Brain microvascular endothelial cell (primary cell): ENCODE measurements around the gene MDGA2.
"Not testable (repeated sequence)": the region's sequence is repeated elsewhere in the genome, so short reads cannot be mapped to it uniquely, and the experiment has no call there.

Experiments
- DNase-seq: peaks from one replicate; pipeline ENCODE4 v3.0.0-alpha.2; 2020
- H3K27ac ChIP-seq: fragments of 250-450 bp; sonication (Bioruptor Pico); 2 replicates; pipeline ENCODE4 v1.5.1; 2020; ENCODE audit warnings: mild to moderate bottlenecking, moderate library complexity
- H3K27me3 ChIP-seq: fragments of 250-450 bp; sonication (Bioruptor Pico); replicated peaks from 2 replicates; pipeline ENCODE4 v1.5.1; 2020; ENCODE audit warnings: mild to moderate bottlenecking
- H3K36me3 ChIP-seq: fragments of 250-450 bp; sonication (Bioruptor Pico); replicated peaks from 2 replicates; pipeline ENCODE4 v1.5.1; 2020; ENCODE audit warnings: mild to moderate bottlenecking
- H3K4me3 ChIP-seq: 2 replicates; pipeline ENCODE4 v1.5.1; 2011; ENCODE audit warnings: low read depth, mild to moderate bottlenecking, control low read depth, low read length, moderate library complexity
- in situ Hi-C: cut with HindIII; loops from 2 replicates; pipeline ENCODE4 v1.10.0; 2017; ENCODE audit warnings: low sequenced_read_pairs, low pct_ligation_motif_present
- TF ChIP-seq, protein P1 (sequence below): IDR thresholded peaks from 2 replicates; pipeline ENCODE4 v1.5.1; 2011; ENCODE audit warnings: low read depth, mild to moderate bottlenecking, moderate library complexity, low read length, control low read depth, inconsistent platforms; ENCODE audit errors: missing control alignments

Gene MDGA2

DNA sequence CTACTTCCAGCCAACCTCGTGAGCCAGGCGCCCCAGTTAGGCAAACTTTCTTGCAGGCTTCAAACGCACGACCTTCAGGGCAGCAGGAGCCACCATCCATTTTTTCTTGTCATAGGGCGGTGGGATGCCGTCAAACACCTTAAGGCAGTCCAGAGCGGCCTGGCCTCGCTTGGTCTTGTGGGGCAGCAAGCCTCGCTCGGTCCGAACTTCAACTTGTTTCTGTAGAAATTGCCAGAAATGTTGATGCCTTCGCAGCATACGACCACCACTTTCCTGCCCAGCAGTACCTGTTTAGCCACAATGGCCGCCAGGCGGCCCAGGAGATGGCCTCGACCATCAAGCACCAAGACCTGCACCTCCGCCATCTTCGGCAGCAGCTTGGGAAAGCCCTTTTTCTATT is 474.7 kb downstream of the MDGA2 start:
- DNase-seq: no peak
- Histone ChIP-seq H3K36me3 (no peaks in the 10 kb centered on the region), H3K27ac (no peak overlapping the region), H3K4me3 (no peak overlapping the region), H3K27me3 (no peaks in the 10 kb centered on the region)
- TF ChIP-seq, protein P1, sequence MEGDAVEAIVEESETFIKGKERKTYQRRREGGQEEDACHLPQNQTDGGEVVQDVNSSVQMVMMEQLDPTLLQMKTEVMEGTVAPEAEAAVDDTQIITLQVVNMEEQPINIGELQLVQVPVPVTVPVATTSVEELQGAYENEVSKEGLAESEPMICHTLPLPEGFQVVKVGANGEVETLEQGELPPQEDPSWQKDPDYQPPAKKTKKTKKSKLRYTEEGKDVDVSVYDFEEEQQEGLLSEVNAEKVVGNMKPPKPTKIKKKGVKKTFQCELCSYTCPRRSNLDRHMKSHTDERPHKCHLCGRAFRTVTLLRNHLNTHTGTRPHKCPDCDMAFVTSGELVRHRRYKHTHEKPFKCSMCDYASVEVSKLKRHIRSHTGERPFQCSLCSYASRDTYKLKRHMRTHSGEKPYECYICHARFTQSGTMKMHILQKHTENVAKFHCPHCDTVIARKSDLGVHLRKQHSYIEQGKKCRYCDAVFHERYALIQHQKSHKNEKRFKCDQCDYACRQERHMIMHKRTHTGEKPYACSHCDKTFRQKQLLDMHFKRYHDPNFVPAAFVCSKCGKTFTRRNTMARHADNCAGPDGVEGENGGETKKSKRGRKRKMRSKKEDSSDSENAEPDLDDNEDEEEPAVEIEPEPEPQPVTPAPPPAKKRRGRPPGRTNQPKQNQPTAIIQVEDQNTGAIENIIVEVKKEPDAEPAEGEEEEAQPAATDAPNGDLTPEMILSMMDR: no peak
- in situ Hi-C loops: no loop called here

GRCh38 chr14:47195582-47195981 is 479.8 kb downstream of the MDGA2 start:
- H3K27me3 ChIP-seq: no peaks in the 10 kb centered on the region
- H3K36me3 ChIP-seq: no peaks in the 10 kb centered on the region
- H3K4me3 ChIP-seq: no peak overlapping the region
- TF ChIP-seq, protein P1: no peak
- in situ Hi-C loops: no loop called here
- no peak overlapping the region for H3K27ac ChIP-seq
- no peak for DNase-seq

DNA sequence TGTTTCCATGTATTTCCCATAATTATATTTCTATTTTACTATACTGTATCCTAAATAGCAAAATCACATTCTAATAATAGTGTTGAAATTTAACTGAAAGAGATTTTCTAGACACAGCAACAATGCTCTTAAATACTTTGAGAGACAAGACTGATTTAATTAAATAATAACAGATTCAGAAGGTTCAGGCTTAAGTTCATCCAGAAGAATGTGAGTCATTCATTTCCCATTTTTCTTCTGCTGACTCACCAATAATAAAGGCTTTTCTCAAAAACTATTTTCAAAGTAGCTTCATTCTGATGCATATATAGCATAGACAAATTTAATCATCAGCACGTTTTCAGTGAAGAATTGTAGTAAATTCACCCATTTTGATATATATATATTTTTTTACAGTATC is 481.4 kb downstream of the MDGA2 start:
- Histone ChIP-seq H3K27me3 (no peaks in the 10 kb centered on the region), H3K4me3 (no peak overlapping the region), H3K36me3 (no peaks in the 10 kb centered on the region), H3K27ac (peak overlapping the region; percentile 35)
- in situ Hi-C loops: no loop called here
- no peak for DNase-seq
- TF ChIP-seq, protein P1: no peak

DNA sequence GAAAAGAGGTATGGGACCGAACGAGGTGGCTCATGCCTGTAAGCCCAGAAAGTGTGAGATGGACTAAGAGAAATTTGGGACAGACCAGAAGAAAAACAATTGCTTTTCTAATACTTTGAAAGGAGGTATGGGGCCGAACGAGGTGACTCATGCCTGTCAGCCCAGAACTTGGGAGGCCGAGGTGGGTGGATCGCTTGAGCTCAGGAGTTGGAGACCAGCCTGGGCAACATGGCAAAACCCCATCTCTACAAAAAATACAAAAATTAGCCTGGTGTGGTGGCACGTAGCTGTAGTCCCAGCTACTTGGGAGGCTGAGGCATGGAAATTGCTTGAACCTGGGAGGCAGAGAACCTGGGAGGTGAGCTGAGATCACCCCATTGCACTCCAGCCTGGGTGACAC is 483.2 kb downstream of the MDGA2 start:
- H3K4me3 ChIP-seq, in situ Hi-C loops, H3K27me3 ChIP-seq, H3K27ac ChIP-seq, H3K36me3 ChIP-seq: not testable (repeated sequence)
- DNase-seq: peak; percentile 24

DNA sequence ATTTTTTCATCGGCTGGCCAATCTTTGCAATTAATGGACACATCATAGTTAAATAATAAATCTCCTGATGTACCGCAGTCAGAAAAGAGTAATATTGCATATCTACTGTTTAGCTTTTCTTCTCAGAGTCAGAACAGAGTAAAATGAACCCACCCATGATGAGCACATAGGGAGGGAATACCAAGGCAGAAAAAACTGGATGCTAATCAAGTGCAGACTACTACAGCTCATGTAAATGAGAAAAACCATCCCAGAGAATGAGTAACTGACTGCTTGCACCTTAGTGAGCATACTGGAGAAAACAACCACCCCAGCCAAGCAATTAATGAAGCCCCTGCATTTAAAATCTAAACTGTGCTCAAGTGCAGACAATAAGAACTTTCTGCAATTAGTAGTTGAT is 483.7 kb downstream of the MDGA2 start:
- Histone ChIP-seq H3K4me3 (no peak overlapping the region), H3K27ac (no peak overlapping the region), H3K36me3 (no peaks in the 10 kb centered on the region), H3K27me3 (no peaks in the 10 kb centered on the region)
- DNase-seq: no peak
- in situ Hi-C loops: no loop called here
- TF ChIP-seq, protein P1: no peak

DNA sequence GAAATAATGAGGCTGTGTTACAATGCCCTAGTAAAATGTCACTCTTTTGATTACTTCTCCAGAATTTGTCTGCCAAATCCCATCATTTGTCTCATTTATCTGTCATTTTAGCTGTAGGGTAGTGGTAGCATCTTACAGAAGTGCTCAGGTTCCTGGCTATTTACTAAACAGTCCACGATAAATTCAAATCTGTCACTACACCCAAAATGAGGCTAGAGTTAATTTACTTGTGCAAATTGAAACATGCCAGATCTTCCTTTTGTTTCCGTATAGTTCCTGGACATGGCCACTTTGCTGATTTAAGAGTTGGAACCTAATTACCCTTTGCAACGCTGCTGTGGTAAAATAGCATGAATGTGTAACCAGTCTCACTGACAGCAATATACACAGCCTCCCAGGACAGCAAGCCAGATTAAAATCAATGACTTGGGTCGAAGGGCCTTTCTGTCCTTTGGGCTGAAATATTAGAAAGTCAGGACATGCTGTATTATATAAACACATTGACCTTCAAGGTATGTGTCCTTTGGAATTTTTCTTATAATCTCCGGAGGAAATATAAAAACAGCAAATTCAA is 485.4 kb downstream of the MDGA2 start:
- H3K4me3 ChIP-seq: no peak overlapping the region
- in situ Hi-C loops: no loop called here
- no peak for DNase-seq
- H3K27ac ChIP-seq: no peak overlapping the region
- H3K27me3 ChIP-seq: no peaks in the 10 kb centered on the region
- H3K36me3 ChIP-seq: no peaks in the 10 kb centered on the region
- TF ChIP-seq, protein P1: no peak
